Hepatocyte (in vitro differentiated cells): ENCODE data around the gene SH3BP1.

ENCODE experiments used
- EZH2 ChIP-seq: fragments of 200-600 bp; sonication (generic); IDR thresholded peaks from 2 replicates; pipeline ENCODE4 v1.6.1; 2016; ENCODE audit warnings: antibody characterized with exemption, mild to moderate bottlenecking, borderline replicate concordance
- TF ChIP-seq, protein P1 (sequence below): fragments of 200-600 bp; sonication (generic); IDR thresholded peaks from 2 replicates; pipeline ENCODE4 v1.5.1; 2016; ENCODE audit warnings: antibody characterized with exemption, mild to moderate bottlenecking; ENCODE audit not compliant: poor library complexity

GRCh38 chr22:37672206-37672919, 32.9 kb downstream of the SH3BP1 start:
- TF ChIP-seq, protein P1, sequence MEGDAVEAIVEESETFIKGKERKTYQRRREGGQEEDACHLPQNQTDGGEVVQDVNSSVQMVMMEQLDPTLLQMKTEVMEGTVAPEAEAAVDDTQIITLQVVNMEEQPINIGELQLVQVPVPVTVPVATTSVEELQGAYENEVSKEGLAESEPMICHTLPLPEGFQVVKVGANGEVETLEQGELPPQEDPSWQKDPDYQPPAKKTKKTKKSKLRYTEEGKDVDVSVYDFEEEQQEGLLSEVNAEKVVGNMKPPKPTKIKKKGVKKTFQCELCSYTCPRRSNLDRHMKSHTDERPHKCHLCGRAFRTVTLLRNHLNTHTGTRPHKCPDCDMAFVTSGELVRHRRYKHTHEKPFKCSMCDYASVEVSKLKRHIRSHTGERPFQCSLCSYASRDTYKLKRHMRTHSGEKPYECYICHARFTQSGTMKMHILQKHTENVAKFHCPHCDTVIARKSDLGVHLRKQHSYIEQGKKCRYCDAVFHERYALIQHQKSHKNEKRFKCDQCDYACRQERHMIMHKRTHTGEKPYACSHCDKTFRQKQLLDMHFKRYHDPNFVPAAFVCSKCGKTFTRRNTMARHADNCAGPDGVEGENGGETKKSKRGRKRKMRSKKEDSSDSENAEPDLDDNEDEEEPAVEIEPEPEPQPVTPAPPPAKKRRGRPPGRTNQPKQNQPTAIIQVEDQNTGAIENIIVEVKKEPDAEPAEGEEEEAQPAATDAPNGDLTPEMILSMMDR, result no peak
- no peak for TF ChIP-seq EZH2
